ENCODE data around the gene RAMP1.
A peak's percentile ranks its signal among the peaks of the same experiment; 100 is the strongest.
"Not testable (repeated sequence)": the region's sequence is repeated elsewhere in the genome, so short reads cannot be mapped to it uniquely, and the experiment has no call there.

Gene RAMP1

GRCh38 chr2:237922641-237923361 is 63.4 kb downstream of the RAMP1 start:
- peak; percentile 30 for DNase-seq

- DNase-seq: peak; percentile 59
These were observed 64.2 kb downstream of the RAMP1 start for GRCh38 chr2:237923481-237924163.

DNA sequence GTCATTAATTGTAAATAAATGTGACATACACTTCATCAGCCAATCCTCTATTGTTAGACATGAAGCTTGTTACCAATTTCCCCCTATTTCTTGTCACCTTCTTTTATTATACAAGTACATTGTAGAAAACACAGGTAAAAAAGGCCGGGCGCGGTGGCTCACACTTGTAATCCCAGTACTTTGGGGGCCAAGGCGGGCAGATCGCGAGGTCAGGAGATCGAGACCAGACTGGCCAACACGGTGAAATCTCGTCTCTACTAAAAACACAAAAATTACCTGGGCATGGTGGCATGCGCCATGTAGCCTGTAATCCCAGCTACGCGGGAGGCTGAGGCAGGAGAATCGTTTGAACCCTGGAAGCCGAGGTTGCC is 64.7 kb downstream of the RAMP1 start:
- no peak for DNase-seq

- DNase-seq: no peak
These were observed 67.7 kb downstream of the RAMP1 start for GRCh38 chr2:237927135-237927534.

- no peak for DNase-seq
These were observed 68.6 kb downstream of the RAMP1 start for GRCh38 chr2:237927986-237928385.

DNA sequence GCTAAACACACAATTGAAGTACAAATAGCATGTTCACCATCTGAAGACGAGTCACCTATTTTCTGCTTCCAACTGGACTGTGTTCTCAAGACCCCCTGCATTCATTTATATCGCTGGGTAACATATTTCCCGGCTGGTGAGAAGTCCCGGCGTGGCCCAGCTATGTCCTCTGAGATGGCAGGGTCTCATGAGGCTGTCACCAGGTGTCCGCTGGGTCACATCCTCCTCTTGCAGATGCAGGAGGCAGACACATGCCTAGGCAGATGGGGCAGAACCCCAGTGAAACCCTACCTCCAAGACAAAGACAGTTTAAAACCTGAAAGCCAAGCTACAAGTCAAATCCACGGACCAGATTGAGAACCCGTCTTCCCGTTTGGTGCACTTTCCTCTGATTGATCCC is 70.6 kb downstream of the RAMP1 start:
- no peak for DNase-seq

DNA sequence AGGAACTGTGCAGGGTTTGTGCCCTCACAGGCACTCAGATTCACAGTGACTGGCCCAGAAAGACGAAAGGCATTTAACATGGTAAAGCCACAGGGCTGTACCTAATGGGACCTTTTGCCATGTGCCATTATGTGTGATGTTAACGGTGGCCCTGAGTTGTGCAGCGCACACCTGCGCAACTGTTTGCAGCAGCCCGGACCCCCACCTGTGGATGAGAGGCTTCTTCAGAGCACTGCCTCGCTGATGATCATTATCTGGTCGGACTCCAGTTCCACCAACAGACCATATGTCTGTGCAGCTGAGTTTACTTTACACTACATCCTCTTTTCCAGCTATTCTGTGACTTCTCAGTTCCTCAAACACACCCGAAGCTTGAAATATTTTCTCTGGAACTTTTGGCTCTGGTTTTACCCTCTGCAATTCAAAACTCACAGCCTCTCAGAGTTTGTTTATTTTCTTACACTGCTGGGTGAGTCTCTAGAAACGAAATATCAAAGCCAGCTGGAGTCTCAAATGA is 71.8 kb downstream of the RAMP1 start:
- DNase-seq: no peak

DNA sequence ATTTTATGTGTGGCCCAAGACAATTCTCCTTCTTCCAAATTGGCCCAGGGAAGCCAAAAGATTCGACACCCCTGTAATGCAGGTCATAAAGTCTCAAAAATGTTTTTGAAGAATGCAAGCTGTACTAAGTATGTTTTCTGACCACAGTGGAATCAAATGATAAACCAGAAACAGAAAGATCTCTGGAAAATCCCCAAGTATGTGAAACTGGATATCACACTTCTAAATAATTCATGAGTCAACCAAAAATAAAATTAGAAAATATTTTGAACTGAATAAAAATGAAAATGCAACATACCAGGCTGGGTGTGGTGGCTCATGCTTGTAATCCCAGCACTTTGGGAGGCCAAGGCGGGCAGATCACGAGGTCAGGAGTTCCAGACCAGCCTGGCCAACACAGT is 73.3 kb downstream of the RAMP1 start:
- DNase-seq: no peak

DNA sequence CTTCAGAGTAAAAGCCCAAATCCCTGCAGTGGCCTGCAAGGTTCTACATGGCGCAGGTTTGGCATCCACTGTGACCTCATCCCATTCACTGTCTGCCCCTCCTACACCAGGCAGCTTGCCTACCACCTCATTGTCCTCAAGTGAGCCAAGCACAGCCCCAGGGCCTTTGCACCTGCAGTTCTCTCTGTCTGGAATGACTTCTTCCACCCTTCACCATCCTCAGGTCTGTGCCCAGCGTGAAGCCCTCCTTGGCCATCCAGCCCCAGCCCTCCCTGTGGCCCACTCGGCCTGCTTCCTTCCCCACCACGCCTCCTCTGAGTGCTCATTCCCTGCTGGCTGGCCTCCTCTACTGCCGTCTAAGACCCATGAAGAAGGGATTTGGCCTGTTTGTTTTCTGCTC is 74.8 kb downstream of the RAMP1 start:
- DNase-seq: no peak

DNA sequence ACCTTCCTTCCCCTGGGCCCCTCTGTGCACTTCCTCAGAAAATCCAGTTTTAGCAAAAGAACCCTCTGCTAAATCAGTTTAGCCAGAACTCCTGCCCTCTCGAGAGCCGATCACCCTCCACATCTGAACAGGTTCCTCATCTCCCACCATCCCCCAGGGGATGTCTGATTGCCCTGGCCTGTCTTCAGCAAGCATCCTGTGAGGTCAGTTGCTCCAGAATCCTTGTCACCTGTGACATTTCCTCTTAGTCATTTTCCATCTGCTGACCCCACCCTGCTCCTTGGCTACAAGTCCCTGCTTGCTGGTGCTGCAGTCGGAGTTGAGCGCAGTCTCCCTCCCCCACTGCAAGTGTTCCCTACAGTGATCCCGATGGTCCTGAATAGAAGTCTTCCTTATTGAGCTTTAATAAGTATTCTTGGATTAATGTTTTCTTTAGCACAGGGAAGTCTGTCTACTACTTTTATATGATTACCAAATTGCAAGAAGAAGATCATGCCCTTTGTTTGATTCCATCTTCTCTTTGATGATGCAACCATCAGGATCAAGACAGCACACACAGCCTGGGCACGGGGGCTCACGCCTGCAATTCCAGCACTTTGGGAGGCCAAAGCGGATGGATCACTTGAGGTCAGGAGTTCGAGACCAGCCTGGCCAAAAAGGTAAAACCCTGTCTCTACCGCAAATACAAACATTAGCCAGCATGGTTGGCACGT is 76.5 kb downstream of the RAMP1 start:
- DNase-seq: no peak

- DNase-seq: no peak
These were observed 79.8 kb downstream of the RAMP1 start for GRCh38 chr2:237939251-237939650.

- no peak for DNase-seq
These were observed 81.4 kb downstream of the RAMP1 start for GRCh38 chr2:237940828-237941227.

DNA sequence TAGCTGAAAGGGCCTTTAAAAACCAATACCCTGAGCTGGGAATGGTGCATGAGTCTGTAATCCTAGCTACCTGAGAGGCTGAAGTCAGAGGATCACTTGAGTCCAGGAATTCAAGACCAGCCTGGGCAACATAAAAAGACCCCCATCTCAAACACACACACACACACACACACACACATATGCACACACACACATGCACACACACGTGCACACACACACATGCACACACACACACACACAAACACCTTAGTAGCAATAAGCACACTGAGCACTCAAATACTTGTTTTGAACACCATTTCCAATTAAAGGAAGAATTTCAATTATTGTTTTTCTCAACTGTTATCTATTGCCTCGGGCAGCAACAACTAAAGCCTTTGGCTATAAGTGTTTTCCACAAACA is 81.8 kb downstream of the RAMP1 start:
- no peak for DNase-seq

DNA sequence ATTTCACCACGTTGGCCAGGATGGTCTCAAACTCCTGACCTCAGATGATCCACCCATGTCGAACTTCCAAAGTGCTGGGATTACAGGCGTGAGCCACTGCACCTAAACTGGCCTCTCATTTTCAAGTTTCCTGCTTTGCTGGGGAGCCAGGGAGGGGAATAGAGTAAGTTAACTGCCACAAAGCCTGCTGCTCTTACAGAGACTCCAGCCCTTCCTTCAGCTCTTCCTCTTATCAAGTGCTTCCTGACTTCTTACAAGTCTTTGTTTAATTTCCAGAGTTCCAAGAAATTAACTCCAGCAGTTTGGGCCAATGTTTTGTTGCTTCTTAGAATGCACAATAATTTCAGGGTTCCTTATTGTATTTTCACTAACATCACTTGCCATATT is 83.1 kb downstream of the RAMP1 start:
- no peak for DNase-seq

DNA sequence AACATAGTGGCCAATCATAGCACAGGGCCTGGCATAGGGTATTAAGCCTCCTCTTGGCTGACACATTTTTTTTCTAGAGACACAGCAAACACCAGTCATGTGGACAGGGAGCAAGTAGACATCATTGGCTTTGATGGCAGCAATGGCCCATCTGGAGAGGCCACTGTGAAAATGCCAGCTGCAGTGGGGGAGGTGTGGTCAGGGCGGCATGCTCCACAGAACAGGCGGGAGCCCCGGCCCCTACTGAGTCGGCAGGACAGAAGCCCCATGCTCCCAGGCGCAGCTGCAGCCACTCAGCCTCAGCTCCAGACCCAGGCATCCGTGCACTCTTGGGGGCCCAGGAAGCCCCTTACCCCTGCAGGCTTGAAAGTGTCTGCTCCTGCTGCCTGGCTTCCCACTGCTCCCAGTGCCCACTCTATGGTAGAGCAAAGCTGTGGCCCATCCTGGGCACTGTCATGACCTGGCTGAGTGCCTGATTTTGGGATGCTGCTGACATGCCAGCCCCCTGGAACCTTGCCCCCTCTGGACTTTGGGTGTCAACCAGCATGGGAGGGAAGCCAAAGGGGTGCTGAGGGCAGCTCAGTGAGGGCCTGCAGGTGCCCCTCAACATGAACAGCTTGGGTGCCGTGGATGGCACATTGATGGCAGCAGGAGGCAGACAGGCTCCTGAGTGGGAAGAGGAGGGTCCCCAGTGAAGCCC is 84.1 kb downstream of the RAMP1 start:
- DNase-seq: no peak

DNA sequence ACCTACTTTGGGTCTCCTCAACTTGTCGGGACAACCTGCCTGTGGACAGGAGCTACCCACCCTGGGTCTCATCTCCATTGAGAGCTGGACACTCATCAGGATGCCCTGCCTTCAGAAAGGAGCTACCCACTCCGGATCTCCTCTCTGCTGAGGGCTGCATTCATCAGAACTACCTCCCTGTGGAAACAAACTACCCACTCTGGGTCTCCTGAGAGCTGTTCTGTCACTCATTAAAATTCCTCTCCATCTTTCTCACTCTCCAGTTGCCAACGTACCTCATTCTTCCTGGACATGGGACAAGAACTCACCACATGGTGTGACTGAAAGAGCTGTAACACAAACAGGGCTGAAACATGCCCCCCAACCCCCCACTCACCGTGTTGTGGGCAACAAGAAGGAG is 84.9 kb downstream of the RAMP1 start:
- DNase-seq: no peak

DNA sequence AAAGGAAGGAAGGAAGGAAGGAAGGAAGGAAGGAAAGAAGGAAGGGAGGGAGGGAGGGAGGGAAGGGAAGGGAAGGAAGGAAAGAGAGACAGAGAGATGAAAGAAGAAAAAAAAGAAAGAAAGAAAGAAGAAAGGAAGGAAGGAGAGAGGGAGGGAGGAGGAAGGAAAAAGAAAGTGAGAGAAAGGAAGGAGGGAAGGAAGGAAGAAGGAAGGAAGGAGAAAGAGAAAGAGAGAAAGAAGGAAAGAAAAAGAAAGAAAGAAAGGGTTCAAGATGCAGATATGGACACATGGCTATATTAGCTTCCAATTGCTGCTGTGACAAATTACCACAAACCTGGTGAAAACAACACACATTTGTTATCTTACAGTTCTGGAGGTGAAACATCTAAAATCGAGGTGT is 87.0 kb downstream of the RAMP1 start:
- DNase-seq: no peak

- DNase-seq: not testable (repeated sequence)
These were observed 91.9 kb downstream of the RAMP1 start for GRCh38 chr2:237951354-237951753.

DNA sequence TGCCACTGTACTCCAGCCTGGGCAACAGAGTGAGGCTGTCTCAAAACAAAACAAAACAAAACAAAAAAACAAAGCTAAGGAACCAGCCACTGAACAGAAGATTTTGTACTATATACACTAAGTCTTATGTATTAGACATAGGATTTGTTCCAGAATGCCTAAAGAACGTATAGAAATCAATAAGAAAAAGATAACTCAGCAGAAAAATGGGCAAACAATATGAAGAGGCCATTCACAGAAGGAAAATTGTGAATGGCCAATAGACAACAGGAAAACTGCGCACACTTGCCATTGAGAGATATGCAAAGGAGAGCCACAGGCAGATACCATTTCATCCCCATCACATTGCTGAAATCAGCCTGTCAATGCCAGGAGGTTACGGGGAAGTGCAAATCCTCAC is 92.5 kb downstream of the RAMP1 start:
- DNase-seq: no peak

GRCh38 chr2:237952851-237953250 is 93.4 kb downstream of the RAMP1 start:
- DNase-seq: no peak

DNA sequence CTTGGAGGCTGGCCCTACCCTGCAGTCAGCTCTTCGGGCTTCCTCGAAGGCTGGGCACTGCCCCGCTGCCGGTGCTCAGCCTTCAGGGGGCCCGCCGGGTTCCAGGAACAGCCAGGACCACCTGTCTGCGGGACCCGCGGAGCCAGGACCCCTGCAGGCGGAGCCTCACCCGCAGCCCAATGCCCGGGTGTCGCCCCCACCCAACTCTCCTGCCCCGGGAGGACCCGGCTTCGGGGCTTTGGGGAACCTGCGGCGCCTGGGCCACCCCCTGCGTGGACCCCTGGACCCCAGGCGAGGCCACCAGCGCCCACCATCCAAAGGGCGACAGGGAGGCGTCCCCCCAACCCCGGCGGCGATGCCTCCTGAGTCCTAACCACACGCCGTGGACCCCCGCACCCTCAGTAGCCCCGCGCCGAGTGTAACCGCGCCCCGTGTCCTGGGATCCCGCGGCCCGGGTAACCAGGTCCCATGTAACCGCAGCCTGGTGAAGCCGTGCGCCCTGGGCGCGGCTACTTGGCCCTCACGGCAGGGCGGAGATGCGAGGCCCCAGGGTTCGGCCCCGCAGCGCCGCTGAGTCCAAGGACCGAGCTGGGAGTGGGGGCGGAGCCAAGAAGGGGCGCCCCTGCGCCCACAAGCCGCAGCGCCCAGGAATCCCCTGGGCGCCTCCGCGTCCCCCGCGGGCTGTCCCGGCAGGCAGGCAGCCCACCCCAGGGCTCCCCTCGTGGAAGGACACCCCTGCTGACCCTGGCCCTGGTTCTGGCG is 96.4 kb downstream of the RAMP1 start:
- DNase-seq: no peak

- no peak for DNase-seq
These were observed 96.9 kb downstream of the RAMP1 start for GRCh38 chr2:237956402-237956736.

DNA sequence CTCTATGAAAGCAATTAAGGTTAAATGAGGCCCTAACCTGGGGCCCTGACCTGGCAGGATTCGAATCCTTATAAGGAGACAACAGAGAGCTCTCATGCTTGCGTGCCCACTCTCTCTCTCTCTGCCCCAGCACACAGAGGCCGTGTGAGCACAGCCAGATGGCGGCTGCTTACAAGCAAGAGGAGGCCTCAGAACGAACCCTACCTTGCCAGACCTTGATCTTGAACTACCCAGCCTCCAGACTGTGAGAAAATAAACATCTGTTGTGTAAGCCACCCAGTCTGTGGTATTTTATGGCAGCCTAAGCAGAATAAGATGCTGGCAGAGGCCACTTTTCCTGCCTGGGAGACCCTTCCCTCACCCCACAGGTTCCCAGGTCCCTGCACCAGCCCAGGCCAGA is 102.2 kb downstream of the RAMP1 start:
- no peak for DNase-seq

Measured in CD4-positive, alpha-beta T cell treated with Interleukin-4 for 4 hours (primary cell).